ENCODE data around the gene HNRNPK. TPM values are rescaled to one million over a fixed set of nuclear protein-coding genes. Genes with fewer than 3 reads are reported as not detected.

Gene HNRNPK
- total RNA-seq, 2 experiments from 2014 or later = 656 to 688 TPM

DNA sequence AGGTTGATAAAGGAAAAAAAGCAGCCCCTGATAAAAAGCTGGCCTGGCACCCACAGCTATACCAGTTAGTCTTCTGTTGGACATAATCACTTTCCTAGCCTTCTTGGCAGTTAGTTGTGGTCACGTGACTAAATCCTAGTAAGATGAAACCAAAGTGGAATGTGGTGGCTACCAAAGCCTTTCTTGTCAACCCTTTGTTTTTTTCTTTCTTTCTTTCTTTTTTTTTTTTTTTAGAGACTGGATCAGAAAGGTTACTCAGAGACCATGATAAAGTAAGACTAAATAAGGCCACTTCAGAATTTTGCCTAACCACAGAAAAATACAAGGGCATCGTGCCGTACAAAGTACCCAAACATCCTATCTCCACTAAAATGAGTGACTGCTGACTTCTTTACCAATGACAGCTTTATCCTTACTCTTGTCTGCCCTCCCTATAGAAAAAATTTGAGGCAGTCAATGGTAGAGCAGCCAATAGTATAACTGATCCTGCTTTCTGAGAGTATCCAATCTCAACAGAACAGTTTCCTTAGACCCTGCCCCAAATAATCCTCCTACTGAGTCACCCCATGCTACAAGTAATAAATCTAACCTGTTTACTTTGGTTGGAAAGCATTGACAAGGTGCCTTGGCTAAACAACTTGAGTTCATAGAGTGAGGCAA lies 44.6 kb downstream of the HNRNPK start:
- Mint-ChIP-seq H3K4me1 (ENCODE audit: low read depth) (peaks cover 15% of the 10 kb centered on the region), H3K27me3 (no peaks in the 10 kb centered on the region), H3K4me3 (no peak overlapping the region), H3K36me3 (ENCODE audit: low read depth) (peaks cover 20% of the 10 kb centered on the region), H3K9me3 (no peaks in the 10 kb centered on the region), H3K27ac (no peak overlapping the region)
- no peaks in the 10 kb centered on the region for H3K9me3 ChIP-seq (ENCODE audit: control insufficient read depth in 1 of 2, insufficient read depth in 1 of 2, low read length in 2 of 2)
- no peaks in the 10 kb centered on the region for H3K27me3 ChIP-seq (ENCODE audit: control insufficient read depth in 1 of 2, insufficient read depth in 2 of 2, low read length in 2 of 2)
- ChIA-PET CTCF (interaction anchor here (1.3 kb wide), 1 partner anchor 15 kb away, joined by 3 read pairs; no protein-coding TSS in a partner anchor), POLR2A (interaction anchor here (0.7 kb wide), 1 partner anchor 14 kb away, joined by 3 read pairs; the partner anchor contains the start of gene KIF27)
- DNase-seq (no peak), ATAC-seq (ENCODE audit: poor library complexity) (no peak)
- TF ChIP-seq, protein P1, sequence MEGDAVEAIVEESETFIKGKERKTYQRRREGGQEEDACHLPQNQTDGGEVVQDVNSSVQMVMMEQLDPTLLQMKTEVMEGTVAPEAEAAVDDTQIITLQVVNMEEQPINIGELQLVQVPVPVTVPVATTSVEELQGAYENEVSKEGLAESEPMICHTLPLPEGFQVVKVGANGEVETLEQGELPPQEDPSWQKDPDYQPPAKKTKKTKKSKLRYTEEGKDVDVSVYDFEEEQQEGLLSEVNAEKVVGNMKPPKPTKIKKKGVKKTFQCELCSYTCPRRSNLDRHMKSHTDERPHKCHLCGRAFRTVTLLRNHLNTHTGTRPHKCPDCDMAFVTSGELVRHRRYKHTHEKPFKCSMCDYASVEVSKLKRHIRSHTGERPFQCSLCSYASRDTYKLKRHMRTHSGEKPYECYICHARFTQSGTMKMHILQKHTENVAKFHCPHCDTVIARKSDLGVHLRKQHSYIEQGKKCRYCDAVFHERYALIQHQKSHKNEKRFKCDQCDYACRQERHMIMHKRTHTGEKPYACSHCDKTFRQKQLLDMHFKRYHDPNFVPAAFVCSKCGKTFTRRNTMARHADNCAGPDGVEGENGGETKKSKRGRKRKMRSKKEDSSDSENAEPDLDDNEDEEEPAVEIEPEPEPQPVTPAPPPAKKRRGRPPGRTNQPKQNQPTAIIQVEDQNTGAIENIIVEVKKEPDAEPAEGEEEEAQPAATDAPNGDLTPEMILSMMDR (IDR thresholded peaks at IDR 0.05) = no peak
- H3K4me1 ChIP-seq (ENCODE audit: insufficient read depth, low read length) = no peaks in the 10 kb centered on the region
- H3K27ac ChIP-seq (ENCODE audit: low read depth in 1 of 2, low read length in 2 of 2) = no peak overlapping the region
- no peak overlapping the region for H3K4me3 ChIP-seq (ENCODE audit: low read length)
- H3K36me3 ChIP-seq (ENCODE audit: insufficient read depth, low read length) = peaks cover 2% of the 10 kb centered on the region
- intact Hi-C loops (cut with DNase I, micrococcal nuclease) = no loop called here

DNA sequence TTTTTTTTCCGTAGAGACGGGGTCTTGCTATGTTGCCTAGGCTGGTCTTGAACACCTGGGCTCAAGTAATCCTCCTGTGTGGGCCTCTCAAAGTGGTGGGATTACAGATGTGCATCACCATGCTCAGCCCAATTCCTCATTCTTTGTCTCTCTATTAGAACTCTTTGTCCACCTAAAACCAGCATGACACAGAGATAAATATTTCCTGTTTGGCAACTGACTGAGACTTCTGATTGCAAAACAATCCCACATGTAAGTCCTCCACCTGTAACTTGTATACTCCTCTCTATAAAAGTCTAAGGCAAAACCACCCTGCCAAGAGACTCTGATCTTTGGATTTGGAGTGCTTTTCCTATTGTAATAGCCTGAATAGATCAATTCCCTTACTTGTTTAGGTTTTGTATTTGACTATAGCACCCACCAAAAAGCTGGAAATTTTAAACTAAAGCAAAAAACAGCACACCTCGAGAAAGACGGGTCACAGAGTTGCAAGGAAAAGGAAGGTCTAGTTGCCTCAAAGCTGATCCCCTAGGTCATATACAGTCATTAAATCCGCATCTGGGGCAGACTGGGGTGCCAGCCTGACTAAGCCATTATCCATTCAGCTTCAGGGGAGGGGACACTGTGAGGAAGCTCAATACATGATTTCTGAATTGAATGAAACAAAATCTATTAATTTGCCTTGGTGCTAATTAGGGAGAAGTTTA lies 45.3 kb downstream of the HNRNPK start:
- ATAC-seq (ENCODE audit: poor library complexity) (no peak), DNase-seq (no peak)
- Histone ChIP-seq H3K4me1 (ENCODE audit: insufficient read depth, low read length) (no peaks in the 10 kb centered on the region), H3K27me3 (ENCODE audit: control insufficient read depth in 1 of 2, insufficient read depth in 2 of 2, low read length in 2 of 2) (no peaks in the 10 kb centered on the region), H3K36me3 (ENCODE audit: insufficient read depth, low read length) (no peaks in the 10 kb centered on the region), H3K27ac (ENCODE audit: low read depth in 1 of 2, low read length in 2 of 2) (no peak overlapping the region), H3K9me3 (ENCODE audit: control insufficient read depth in 1 of 2, insufficient read depth in 1 of 2, low read length in 2 of 2) (no peaks in the 10 kb centered on the region), H3K4me3 (ENCODE audit: low read length) (no peak overlapping the region)
- Mint-ChIP-seq H3K4me3 (no peak overlapping the region), H3K9me3 (no peaks in the 10 kb centered on the region), H3K27me3 (no peaks in the 10 kb centered on the region), H3K4me1 (ENCODE audit: low read depth) (peaks cover 15% of the 10 kb centered on the region), H3K36me3 (ENCODE audit: low read depth) (peaks cover 17% of the 10 kb centered on the region), H3K27ac (no peak overlapping the region)
- ChIA-PET POLR2A (interaction anchor here (0.7 kb wide), 1 partner anchor 13 kb away, joined by 3 read pairs; the partner anchor contains the start of gene KIF27), CTCF (interaction anchor here (1.3 kb wide), 1 partner anchor 14 kb away, joined by 3 read pairs; no protein-coding TSS in a partner anchor)
- intact Hi-C loops (cut with DNase I, micrococcal nuclease) = no loop called here
- TF ChIP-seq, protein P1 (IDR thresholded peaks at IDR 0.05) = no peak

DNA sequence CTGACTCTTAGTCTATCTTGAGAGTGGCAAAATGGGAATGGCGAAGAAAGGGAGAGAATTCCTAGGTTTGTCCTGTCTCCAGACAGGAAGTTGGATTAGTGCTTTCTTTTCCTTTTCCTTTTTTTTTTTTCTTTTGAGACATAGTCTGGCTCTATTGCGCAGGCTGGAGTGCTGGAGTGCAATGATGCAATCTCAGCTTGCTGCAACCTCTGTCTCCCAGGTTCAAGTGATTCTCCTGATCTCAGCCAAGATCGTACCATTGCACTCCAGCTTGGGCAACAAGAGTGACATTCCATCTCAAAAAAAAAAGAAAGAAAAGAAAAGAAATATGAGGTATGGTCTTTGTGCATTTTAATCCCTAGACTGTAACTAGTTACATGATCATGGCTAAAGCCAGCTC lies 46.2 kb downstream of the HNRNPK start:
- intact Hi-C loops (cut with DNase I, micrococcal nuclease) = no loop called here

More for the DNA sequence above, 46.2 kb downstream of the HNRNPK start:
- Histone ChIP-seq H3K27me3 (ENCODE audit: control insufficient read depth in 1 of 2, insufficient read depth in 2 of 2, low read length in 2 of 2) (no peaks in the 10 kb centered on the region), H3K27ac (ENCODE audit: low read depth in 1 of 2, low read length in 2 of 2) (no peak overlapping the region), H3K4me1 (ENCODE audit: insufficient read depth, low read length) (no peaks in the 10 kb centered on the region), H3K4me3 (ENCODE audit: low read length) (no peak overlapping the region), H3K9me3 (ENCODE audit: control insufficient read depth in 1 of 2, insufficient read depth in 1 of 2, low read length in 2 of 2) (no peaks in the 10 kb centered on the region), H3K36me3 (ENCODE audit: insufficient read depth, low read length) (no peaks in the 10 kb centered on the region)
- POLR2A ChIA-PET = no interaction called here
- H3K4me1 Mint-ChIP-seq (ENCODE audit: low read depth) = peaks cover 15% of the 10 kb centered on the region
- H3K27ac Mint-ChIP-seq = no peak overlapping the region
- H3K36me3 Mint-ChIP-seq (ENCODE audit: low read depth) = peaks cover 8% of the 10 kb centered on the region
- TF ChIP-seq, protein P1 (IDR thresholded peaks at IDR 0.05) = no peak
- H3K4me3 Mint-ChIP-seq = no peak overlapping the region
- CTCF ChIA-PET = interaction anchor here (0.7 kb wide), 1 partner anchor 490 kb away, joined by 3 read pairs; no protein-coding TSS in a partner anchor
- H3K27me3 Mint-ChIP-seq = no peaks in the 10 kb centered on the region
- ATAC-seq (ENCODE audit: poor library complexity) (no peak), DNase-seq (no peak)
- H3K9me3 Mint-ChIP-seq = no peaks in the 10 kb centered on the region

Measured in CD4-positive, alpha-beta T cell (primary cell).